ENCODE measurements around the gene HS2ST1. TPM values are rescaled to one million over a fixed set of nuclear protein-coding genes. Genes with fewer than 3 reads are reported as not detected.
"Not testable (repeated sequence)": the region's sequence is repeated elsewhere in the genome, so short reads cannot be mapped to it uniquely, and the experiment has no call there.

HS2ST1 gene
- total RNA-seq, 6 experiments from 2014 or later, result 9.9 to 17.2 (median 13.7) TPM

DNA sequence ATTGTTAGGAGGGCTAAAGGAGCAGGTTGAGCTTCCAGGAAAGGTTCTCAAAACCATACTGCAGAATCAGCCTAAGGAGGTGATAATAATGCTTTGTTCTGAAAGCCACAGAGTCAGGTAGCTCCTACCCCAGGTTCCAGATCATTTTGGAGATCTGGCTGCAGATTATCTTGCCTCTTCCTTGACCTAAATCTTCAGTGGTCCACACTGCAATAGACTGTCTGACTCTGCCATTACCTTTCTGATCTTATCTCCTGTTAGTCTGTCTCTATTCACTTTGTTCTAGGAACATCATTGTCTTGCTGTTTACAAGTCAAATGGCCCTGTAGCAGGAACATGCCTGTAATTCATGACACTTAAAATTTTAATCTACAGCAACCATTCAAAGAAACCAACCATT, 73.0 kb downstream of the HS2ST1 start:
- ATAC-seq, result no peak
- H3K9me3 ChIP-seq, result peaks cover 0 to 5% (median 0%) of the 10 kb centered on the region in 4 donors
- intact Hi-C loops (cut with DNase I), result no loop called here

GRCh38 chr1:86988835-86989234, 74.4 kb downstream of the HS2ST1 start:
- Histone ChIP-seq H3K9me3 (peaks cover 0 to 5% (median 0%) of the 10 kb centered on the region in 4 donors), H3K36me3 (no peaks in the 10 kb centered on the region), H3K4me3 (peak overlapping the region in 1 of 3 donors; percentile 26), H3K4me1 (peaks cover 0 to 18% (median 0%) of the 10 kb centered on the region in 4 donors), H3K27ac (peak overlapping the region in 1 of 3 donors; percentile 8), H3K27me3 (no peaks in the 10 kb centered on the region)
- peak in 3 of 4 donors; percentile 36 to 69 (median 63) for ATAC-seq
- no peak for DNase-seq
- TF ChIP-seq, protein P1, sequence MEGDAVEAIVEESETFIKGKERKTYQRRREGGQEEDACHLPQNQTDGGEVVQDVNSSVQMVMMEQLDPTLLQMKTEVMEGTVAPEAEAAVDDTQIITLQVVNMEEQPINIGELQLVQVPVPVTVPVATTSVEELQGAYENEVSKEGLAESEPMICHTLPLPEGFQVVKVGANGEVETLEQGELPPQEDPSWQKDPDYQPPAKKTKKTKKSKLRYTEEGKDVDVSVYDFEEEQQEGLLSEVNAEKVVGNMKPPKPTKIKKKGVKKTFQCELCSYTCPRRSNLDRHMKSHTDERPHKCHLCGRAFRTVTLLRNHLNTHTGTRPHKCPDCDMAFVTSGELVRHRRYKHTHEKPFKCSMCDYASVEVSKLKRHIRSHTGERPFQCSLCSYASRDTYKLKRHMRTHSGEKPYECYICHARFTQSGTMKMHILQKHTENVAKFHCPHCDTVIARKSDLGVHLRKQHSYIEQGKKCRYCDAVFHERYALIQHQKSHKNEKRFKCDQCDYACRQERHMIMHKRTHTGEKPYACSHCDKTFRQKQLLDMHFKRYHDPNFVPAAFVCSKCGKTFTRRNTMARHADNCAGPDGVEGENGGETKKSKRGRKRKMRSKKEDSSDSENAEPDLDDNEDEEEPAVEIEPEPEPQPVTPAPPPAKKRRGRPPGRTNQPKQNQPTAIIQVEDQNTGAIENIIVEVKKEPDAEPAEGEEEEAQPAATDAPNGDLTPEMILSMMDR (IDR thresholded peaks at IDR 0.05), result no peak
- no peak for TF ChIP-seq POLR2A (IDR thresholded peaks at IDR 0.05)
- intact Hi-C loops (cut with DNase I), result no loop called here
- 40% methylated on average over 7 of the region's 7 CpGs for WGBS (ENCODE audit: insufficient coverage, low coverage, low lambda C conversion rate, missing lambda C conversion rate)

More for the DNA sequence above, 73.0 kb downstream of the HS2ST1 start:
- no peaks in the 10 kb centered on the region for H3K27me3 ChIP-seq
- no peak overlapping the region for H3K4me3 ChIP-seq
- no peak for TF ChIP-seq POLR2A (IDR thresholded peaks at IDR 0.05)
- TF ChIP-seq, protein P1 (IDR thresholded peaks at IDR 0.05), result no peak
- H3K36me3 ChIP-seq, result no peaks in the 10 kb centered on the region
- H3K27ac ChIP-seq, result no peak overlapping the region
- no peak for DNase-seq
- peaks cover 0 to 17% (median 0%) of the 10 kb centered on the region in 4 donors for H3K4me1 ChIP-seq

DNA sequence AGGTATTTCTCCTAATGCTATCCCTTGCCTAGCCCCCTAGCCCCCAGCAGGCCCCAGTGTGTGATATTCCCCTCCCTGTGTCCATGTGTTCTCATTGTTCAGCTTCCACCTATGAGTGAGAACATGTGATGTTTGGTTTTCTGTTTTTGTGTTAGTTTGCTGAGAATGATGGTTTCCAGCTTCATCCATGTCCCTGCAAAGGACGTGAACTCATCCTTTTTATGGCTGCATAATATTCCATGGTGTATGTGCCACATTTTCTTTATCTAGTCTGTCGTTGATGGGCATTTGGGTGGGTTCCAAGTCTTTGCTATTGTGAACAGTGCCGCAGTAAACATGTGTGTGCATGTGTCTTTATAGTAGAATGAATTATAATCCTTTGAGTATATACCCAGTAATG, 75.3 kb downstream of the HS2ST1 start:
- H3K4me1 ChIP-seq, result peaks cover 0 to 26% (median 0%) of the 10 kb centered on the region in 4 donors
- DNase-seq; H3K36me3 ChIP-seq; H3K27me3 ChIP-seq; H3K27ac ChIP-seq; ATAC-seq; intact Hi-C loops (cut with DNase I); H3K4me3 ChIP-seq; H3K9me3 ChIP-seq: not testable (repeated sequence)
- WGBS (ENCODE audit: insufficient coverage, low coverage, low lambda C conversion rate, missing lambda C conversion rate), result 44% methylated on average over 3 of the region's 3 CpGs

GRCh38 chr1:86990826-86991225, 76.4 kb downstream of the HS2ST1 start:
- ATAC-seq (no peak), DNase-seq (no peak)
- 88% methylated on average over 1 of the region's 2 CpGs for WGBS (ENCODE audit: insufficient coverage, low coverage, low lambda C conversion rate, missing lambda C conversion rate)

GRCh38 chr1:86991549-86992186, 77.2 kb downstream of the HS2ST1 start:
- H3K9me3 ChIP-seq, result peaks cover 0 to 5% (median 0%) of the 10 kb centered on the region in 4 donors
- H3K4me1 ChIP-seq, result peaks cover 0 to 26% (median 0%) of the 10 kb centered on the region in 4 donors
- DNase-seq, result no peak
- no peaks in the 10 kb centered on the region for H3K36me3 ChIP-seq
- ATAC-seq, result no peak
- H3K4me3 ChIP-seq, result no peak overlapping the region
- intact Hi-C loops (cut with DNase I), result no loop called here
- WGBS (ENCODE audit: insufficient coverage, low coverage, low lambda C conversion rate, missing lambda C conversion rate), result no CpG with 5 or more reads among the region's 6 CpGs
- H3K27ac ChIP-seq, result no peak overlapping the region
- TF ChIP-seq, protein P1 (IDR thresholded peaks at IDR 0.05), result no peak
- no peak for TF ChIP-seq POLR2A (IDR thresholded peaks at IDR 0.05)
- H3K27me3 ChIP-seq, result no peaks in the 10 kb centered on the region

More at GRCh38 chr1:86990826-86991225, 76.4 kb downstream of the HS2ST1 start:
- no peak overlapping the region for H3K4me3 ChIP-seq
- no peak overlapping the region for H3K27ac ChIP-seq
- no peaks in the 10 kb centered on the region for H3K27me3 ChIP-seq
- H3K9me3 ChIP-seq, result peaks cover 0 to 5% (median 0%) of the 10 kb centered on the region in 4 donors
- intact Hi-C loops (cut with DNase I), result no loop called here
- TF ChIP-seq, protein P1 (IDR thresholded peaks at IDR 0.05), result no peak
- no peak for TF ChIP-seq POLR2A (IDR thresholded peaks at IDR 0.05)
- no peaks in the 10 kb centered on the region for H3K36me3 ChIP-seq
- H3K4me1 ChIP-seq, result peaks cover 0 to 26% (median 0%) of the 10 kb centered on the region in 4 donors
